ENCODE data around the gene PPP1R15A.
A peak's percentile ranks its signal among the peaks of the same experiment; 100 is the strongest.
"Not testable (repeated sequence)": the region's sequence is repeated elsewhere in the genome, so short reads cannot be mapped to it uniquely, and the experiment has no call there.

Gene PPP1R15A

DNA sequence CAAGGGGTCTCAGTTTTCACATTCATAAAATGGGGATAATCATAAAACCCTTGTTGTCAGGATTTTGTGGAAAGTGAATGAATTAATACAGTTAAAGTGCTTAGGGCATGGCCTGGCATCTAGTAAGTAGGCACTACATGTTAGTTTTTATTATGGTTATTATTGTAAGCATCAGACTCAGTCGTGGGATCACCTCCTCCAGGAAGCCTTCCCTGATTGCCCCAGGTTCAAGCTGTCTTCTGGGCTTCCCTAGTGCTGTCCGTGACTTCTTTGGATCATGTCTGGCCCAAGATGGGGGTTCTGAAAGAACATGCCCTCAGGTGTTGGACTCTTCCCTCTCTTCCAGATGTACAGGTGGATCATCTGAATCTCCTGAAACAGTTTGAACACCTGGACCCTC lies 38.6 kb downstream of the PPP1R15A start:
- TF ChIP-seq PAX5 (IDR thresholded peaks at IDR 0.05; ENCODE audit: insufficient read depth, low read length, severe bottlenecking) = no peak
- no peak for TF ChIP-seq POU2F2 (IDR thresholded peaks at IDR 0.05; ENCODE audit: low read depth, low read length)
- no peak for TF ChIP-seq POLR2AphosphoS5 (IDR thresholded peaks at IDR 0.05; ENCODE audit: low read depth, low read length)
- no peak for TF ChIP-seq SPI1 (IDR thresholded peaks at IDR 0.05; ENCODE audit: low read depth, low read length)
- no peak for TF ChIP-seq TAF1 (IDR thresholded peaks at IDR 0.05; ENCODE audit: low read depth, low read length)
- TF ChIP-seq POLR2A (IDR thresholded peaks at IDR 0.05; ENCODE audit: low read depth, low read length) = no peak
- FAIRE-seq = no peak
- DNase-seq (ENCODE audit: insufficient read length, low spot score) = no peak

DNA sequence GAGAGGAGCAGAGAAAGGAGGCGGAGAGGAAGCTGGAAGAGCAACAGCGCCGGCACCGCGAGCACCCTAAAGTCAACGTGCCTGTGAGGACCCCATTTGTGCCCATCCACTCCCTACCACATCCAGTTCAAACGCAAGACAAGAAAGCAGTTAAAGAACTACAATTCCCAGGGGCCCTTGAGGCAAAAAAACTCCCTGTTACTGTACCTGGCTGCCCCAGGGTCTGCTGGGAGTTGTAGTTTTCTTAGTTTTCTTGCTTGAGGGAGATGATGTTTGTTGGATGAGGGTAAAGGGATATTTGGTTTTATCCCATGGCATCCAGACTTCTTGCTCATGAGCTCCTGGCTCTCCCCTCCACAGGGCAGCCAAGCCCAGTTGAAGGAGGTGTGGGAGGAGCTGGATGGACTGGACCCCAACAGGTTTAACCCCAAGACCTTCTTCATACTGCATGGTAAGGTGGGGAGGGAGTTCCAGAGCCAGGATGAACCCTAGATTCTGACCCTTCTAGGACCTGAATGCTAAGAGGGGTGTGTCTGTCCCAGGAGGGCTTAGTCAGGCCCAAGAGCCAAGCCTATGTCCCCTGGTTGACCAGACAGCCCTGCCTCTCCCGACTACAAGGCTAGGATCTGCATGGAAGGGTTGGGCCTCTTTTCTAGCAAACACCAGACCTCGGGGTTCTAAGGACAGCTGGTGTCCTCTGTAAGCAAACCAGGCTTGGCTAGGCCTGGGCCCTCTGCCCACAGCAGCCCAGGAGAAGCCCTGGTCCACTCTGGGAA lies 41.1 kb downstream of the PPP1R15A start:
- DNase-seq (ENCODE audit: insufficient read length, low spot score) (no peak), FAIRE-seq (no peak)
- TF ChIP-seq PAX5 (IDR thresholded peaks at IDR 0.05; ENCODE audit: insufficient read depth, low read length, severe bottlenecking) = no peak

DNA sequence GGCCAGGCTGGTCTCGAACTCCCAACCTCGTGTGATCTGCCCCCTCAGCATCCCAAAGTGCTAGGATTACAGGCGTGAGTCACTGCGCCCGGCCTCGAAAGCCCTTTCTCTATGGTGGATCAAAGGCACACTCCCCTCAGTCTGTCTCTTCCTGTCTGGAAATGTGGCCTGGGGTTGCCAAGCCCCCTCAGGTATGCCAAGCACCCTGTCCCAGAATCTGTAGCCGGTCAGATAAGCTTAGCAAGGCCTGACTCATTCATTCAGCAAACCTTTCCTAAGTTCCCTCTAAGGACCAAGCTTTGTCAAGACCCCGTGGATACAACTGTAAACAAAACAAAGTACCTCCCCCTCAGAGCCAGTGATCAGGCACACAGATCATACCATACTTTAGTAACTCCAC lies 42.0 kb downstream of the PPP1R15A start:
- TF ChIP-seq POU2F2 (IDR thresholded peaks at IDR 0.05; ENCODE audit: low read depth, low read length) (no peak), SPI1 (IDR thresholded peaks at IDR 0.05; ENCODE audit: low read depth, low read length) (no peak), PAX5 (IDR thresholded peaks at IDR 0.05; ENCODE audit: insufficient read depth, low read length, severe bottlenecking) (no peak), POLR2AphosphoS5 (IDR thresholded peaks at IDR 0.05; ENCODE audit: low read depth, low read length) (no peak), TAF1 (IDR thresholded peaks at IDR 0.05; ENCODE audit: low read depth, low read length) (no peak), POLR2A (IDR thresholded peaks at IDR 0.05; ENCODE audit: low read depth, low read length) (no peak)
- DNase-seq (ENCODE audit: insufficient read length, low spot score) (no peak), FAIRE-seq (no peak)

DNA sequence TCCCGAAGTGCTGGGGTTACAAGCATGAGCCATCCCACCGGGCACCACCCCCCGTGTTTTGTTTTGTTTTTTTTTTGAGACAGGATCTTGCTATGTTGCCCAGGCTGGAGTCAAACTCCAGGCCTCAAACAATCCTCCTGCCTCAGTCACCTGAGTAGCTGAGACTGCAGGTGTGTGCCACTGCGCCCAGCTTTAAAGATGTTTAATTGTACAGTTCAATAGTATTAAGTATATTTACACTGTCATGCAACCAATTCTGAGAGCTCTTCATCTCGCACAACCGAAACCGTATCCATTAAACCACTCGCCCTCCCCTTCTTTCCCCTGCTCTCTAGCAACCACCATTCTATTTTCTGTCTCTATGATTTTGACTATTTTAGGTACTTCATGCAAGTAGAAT lies 43.5 kb downstream of the PPP1R15A start:
- TF ChIP-seq POLR2A (IDR thresholded peaks at IDR 0.05; ENCODE audit: low read depth, low read length) (no peak), POU2F2 (IDR thresholded peaks at IDR 0.05; ENCODE audit: low read depth, low read length) (no peak), TAF1 (IDR thresholded peaks at IDR 0.05; ENCODE audit: low read depth, low read length) (no peak), SPI1 (IDR thresholded peaks at IDR 0.05; ENCODE audit: low read depth, low read length) (no peak), POLR2AphosphoS5 (IDR thresholded peaks at IDR 0.05; ENCODE audit: low read depth, low read length) (no peak), PAX5 (IDR thresholded peaks at IDR 0.05; ENCODE audit: insufficient read depth, low read length, severe bottlenecking) (no peak)
- DNase-seq (ENCODE audit: insufficient read length, low spot score) (no peak), FAIRE-seq (no peak)

DNA sequence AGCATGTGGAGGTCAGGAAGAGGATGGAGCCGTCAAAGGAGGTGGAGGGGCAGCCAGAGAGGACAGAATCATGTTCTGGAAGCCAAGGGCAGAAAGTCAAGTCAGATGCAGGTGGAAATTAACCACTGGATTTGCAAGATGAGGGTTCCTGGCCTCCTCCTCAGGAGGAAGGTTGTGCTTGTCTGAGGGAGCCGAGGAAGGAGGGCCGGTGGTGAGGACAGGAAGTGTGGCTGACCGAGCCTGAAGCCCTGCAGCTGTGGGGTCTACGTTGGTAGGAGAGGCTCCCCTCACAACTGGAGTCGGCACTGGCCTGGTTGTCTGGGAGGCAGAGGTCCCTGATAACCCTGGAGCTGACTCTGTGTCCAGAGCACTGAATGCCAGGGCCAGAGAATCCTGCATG lies 45.9 kb downstream of the PPP1R15A start:
- FAIRE-seq = peak; percentile 64

DNA sequence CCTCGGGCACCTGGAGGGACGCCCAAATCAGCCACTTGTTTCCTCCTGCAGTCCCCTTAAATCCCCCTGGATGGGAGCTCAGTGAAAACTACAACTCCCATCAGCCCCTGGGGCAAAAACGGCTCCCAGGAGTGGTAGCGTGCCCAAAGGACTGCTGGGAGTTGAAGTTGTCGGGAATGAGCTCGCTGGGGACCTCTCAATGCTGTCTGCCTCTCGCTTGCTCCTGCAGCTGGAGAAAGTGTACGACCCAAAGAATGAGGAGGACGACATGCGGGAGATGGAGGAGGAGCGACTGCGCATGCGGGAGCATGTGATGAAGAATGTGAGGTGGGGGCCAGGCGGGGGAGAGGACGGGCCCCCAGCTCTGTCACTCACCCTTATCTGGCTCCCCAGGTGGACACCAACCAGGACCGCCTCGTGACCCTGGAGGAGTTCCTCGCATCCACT lies 46.6 kb downstream of the PPP1R15A start:
- DNase-seq (ENCODE audit: insufficient read length, low spot score) (no peak), FAIRE-seq (peak; percentile 31)
- no peak for TF ChIP-seq TAF1 (IDR thresholded peaks at IDR 0.05; ENCODE audit: low read depth, low read length)

More for the DNA sequence above, 45.9 kb downstream of the PPP1R15A start:
- no peak for DNase-seq (ENCODE audit: insufficient read length, low spot score)
- no peak for TF ChIP-seq TAF1 (IDR thresholded peaks at IDR 0.05; ENCODE audit: low read depth, low read length)
- no peak for TF ChIP-seq POLR2AphosphoS5 (IDR thresholded peaks at IDR 0.05; ENCODE audit: low read depth, low read length)
- TF ChIP-seq POU2F2 (IDR thresholded peaks at IDR 0.05; ENCODE audit: low read depth, low read length) = no peak
- TF ChIP-seq PAX5 (IDR thresholded peaks at IDR 0.05; ENCODE audit: insufficient read depth, low read length, severe bottlenecking) = no peak

DNA sequence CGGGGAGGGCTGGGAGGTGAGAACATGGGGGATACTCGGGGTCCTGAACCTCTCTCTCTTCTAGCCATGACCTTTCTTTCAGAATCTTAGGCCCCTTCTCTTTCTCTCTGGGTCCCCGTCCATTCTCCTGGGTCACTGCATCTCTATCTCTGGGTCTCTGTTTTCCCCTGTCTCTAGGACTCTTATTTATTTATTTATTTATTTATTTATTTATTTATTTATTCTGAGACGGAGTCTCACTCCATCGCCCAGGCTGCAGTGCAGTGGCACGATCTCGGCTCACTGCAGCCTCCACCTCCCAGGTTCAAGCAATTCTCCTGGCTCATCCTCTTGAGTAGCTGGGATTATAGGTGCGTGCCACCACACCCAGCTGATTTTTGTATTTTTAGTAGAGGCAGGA lies 47.0 kb downstream of the PPP1R15A start:
- DNase-seq (ENCODE audit: insufficient read length, low spot score); FAIRE-seq: not testable (repeated sequence)

DNA sequence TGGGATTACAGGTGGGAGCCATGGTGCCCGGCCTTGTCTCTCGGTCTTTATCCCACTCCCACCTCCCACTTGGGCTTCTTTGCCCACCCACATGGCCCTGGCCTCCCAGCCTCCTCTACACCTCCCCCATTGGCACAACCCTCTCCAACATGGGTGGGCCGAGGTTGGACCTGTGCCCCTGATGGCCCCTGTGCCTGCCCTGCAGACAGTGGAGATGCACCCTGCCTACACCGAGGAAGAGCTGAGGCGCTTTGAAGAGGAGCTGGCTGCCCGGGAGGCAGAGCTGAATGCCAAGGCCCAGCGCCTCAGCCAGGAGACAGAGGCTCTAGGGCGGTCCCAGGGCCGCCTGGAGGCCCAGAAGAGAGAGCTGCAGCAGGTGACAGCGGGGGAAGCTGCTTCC lies 48.7 kb downstream of the PPP1R15A start:
- no peak for DNase-seq (ENCODE audit: insufficient read length, low spot score)
- FAIRE-seq = no peak
- TF ChIP-seq SPI1 (IDR thresholded peaks at IDR 0.05; ENCODE audit: low read depth, low read length) (no peak), PAX5 (IDR thresholded peaks at IDR 0.05; ENCODE audit: insufficient read depth, low read length, severe bottlenecking) (no peak), TAF1 (IDR thresholded peaks at IDR 0.05; ENCODE audit: low read depth, low read length) (no peak), POLR2AphosphoS5 (IDR thresholded peaks at IDR 0.05; ENCODE audit: low read depth, low read length) (no peak), POU2F2 (IDR thresholded peaks at IDR 0.05; ENCODE audit: low read depth, low read length) (no peak), POLR2A (IDR thresholded peaks at IDR 0.05; ENCODE audit: low read depth, low read length) (no peak)

DNA sequence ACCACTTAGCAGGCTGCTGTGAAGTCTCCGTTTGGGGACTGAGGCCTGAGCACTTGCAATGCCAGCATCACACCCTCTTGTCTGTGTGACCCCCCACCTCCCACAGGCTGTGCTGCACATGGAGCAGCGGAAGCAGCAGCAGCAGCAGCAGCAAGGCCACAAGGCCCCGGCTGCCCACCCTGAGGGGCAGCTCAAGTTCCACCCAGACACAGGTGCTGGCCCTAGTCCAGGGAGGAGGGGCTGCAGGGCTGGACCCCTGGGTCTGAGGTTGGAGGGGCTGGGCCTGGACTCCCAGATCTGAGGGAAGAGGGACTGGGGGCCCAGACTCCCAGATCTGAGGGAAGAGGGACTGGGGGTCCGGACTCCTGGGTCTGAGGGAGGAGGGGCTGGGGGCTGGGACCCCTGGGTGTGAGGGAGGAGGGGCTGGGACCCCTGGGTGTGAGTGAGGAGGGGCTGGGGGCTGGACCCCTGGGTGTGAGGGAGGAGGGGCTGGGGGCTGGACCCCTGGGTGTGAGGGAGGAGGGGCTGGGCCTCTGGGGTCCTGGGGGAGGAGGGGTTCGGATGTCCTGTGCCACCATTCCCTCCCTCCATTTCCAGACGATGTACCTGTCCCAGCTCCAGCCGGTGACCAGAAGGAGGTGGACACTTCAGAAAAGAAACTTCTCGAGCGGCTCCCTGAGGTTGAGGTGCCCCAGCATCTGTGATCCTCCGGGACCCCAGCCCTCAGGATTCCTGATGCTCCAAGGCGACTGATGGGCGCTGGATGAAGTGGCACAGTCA lies 49.7 kb downstream of the PPP1R15A start:
- no peak for DNase-seq (ENCODE audit: insufficient read length, low spot score)
- no peak for FAIRE-seq
- TF ChIP-seq SPI1 (IDR thresholded peaks at IDR 0.05; ENCODE audit: low read depth, low read length) (no peak), TAF1 (IDR thresholded peaks at IDR 0.05; ENCODE audit: low read depth, low read length) (no peak), POLR2A (IDR thresholded peaks at IDR 0.05; ENCODE audit: low read depth, low read length) (no peak), PAX5 (IDR thresholded peaks at IDR 0.05; ENCODE audit: insufficient read depth, low read length, severe bottlenecking) (no peak), POU2F2 (IDR thresholded peaks at IDR 0.05; ENCODE audit: low read depth, low read length) (no peak), POLR2AphosphoS5 (IDR thresholded peaks at IDR 0.05; ENCODE audit: low read depth, low read length) (no peak)
